ENCODE measurements around the gene RAP1GAP.

Gene RAP1GAP

DNA sequence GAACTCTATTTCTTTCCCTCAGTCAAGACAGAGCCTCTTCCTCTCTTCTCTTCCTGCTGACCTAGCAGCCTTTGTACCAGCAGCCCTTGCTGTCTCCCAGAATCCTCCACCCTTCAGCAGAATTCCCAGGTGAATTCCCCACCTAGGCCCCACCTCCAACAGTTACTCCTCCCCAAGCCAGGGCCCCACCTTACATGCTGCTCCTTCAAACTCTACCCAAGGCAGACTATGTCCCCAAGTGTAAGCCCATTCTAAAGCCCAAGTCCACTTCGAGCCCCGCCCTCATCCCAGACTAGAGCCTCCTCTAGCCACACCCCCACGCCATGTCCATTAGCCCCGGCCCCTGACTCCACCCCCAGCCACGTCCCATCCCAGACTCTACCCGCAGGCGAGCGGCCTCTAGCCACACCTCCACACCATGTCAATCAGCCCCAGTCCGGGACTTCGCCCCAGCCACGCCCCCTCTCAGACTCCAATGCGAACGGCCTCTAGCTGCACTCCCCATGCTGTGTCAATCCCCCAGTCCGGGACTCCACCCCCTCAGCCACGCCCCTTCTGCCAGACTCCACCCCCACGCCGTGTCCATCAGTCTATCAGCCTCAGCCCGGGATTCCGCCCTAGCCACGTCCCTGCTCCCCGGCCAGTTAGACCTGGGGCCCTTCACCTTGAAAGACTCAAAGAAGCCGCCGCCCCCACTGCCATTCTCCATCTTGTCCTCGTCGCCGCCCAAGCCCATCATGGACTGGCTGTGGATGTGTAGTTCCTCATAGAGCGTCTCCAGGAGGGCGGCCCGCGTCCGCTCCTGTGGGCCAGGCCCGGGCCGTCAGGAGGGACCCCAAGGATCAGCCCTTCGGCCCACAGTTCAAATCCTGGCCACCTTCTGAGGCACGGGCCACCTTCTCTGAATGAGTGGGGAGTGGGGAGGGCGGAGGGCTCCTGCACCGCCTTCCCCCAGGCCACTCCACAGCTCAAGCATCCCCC is 61.3 kb downstream of the RAP1GAP start:
- DNase-seq, result peak; percentile 30

DNA sequence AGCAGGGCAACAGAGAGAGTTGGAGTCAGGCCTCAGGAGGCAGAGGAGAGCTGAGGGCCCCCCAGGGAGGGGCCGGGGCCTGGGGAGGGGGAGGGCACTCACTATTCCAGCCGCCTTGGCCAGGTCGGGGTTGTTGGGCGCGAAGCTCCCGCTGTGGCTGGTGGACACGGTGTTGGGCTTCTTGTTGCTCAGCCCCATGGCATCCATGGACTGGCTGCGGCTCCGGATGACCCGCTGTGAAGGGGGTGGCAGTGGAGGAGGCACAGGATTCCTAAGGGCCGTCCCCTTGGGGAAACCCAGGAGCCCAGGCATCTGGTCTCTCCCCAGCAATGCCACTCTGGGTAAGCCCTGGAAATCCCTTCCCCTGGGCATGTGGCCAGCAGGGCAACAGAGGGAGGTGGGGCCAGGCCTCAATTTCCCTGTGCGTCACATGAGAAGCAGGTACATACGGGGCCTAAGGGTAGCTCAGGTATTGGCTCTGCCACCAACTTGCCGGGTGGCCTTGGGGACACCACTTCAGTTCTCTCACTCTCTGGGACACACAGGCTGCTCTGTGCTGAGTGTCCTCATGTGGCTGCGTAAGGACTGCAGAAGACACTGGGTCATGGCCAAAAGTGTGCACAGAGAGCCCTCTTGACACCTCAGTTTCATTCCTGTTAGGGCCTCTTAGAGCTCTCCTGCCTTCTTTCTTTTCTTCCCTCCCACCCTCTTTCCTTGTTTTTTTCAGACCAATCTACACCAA is 63.0 kb downstream of the RAP1GAP start:
- DNase-seq, result no peak

DNA sequence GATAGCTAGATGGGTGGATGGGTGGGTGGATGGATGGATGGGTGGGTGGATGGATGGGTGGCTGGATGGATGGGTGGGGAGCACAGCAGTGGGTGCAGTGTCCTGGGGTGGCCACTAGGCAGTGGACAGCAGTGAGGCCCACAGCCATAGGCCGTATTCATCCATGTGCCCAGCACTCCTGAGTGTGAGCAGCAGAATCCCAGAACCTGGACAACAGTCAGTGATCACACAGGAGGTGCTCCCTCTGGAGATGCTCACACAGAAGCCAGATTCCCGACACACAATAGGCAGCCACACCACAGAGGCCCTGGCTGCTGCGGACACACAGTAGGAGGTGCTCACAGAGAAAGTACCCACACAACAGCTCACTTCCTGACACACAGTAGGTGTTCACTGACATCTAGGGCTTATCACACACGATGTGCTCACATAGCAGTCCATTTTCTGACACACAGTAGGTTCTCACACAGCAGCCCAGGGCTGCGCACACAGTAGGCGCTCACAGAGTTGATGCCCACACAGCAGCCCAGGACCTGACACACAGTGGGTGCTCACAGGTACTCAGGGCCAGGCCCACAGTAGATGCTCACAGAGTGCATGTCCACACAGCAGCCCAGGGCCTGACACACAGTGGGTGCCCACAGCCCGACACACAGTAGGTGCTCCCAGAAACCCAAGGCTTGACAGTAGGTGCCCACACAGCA is 64.0 kb downstream of the RAP1GAP start:
- no peak for DNase-seq

DNA sequence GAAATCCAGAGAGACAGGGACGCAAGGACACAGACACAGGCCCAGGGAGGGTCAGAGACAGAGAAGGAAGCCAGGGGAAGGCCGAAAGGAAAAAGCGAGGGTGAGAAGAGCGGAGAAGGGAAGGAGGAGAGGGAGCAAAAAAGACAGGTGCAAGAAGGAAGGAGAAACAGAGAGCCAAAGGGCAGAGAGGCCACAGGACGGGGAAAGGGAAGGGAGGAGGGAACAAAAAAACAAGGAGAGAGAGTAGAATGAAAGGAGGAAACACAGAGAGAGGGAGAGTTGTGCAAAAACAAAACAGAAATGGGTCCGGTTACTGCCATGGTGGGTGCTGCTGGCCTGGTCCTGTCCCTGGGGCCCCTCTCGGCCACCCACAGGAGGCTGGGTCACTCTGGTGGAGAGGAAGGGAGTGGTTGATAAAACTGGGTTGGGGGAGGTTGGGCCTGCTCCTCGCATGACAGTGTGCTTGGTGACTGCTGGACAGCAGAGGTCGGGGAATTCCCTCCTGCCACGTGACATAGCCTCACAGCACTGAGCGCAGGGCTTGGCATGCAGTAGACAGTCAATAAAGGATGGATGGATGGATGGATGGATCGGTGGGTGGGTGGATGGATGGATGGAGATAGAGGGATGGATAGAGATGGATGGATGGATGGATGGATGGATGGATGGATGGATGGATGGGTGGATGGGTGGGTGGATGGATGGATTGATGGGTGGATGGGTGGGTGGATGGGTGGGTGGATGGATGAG is 64.8 kb downstream of the RAP1GAP start:
- no peak for DNase-seq

DNA sequence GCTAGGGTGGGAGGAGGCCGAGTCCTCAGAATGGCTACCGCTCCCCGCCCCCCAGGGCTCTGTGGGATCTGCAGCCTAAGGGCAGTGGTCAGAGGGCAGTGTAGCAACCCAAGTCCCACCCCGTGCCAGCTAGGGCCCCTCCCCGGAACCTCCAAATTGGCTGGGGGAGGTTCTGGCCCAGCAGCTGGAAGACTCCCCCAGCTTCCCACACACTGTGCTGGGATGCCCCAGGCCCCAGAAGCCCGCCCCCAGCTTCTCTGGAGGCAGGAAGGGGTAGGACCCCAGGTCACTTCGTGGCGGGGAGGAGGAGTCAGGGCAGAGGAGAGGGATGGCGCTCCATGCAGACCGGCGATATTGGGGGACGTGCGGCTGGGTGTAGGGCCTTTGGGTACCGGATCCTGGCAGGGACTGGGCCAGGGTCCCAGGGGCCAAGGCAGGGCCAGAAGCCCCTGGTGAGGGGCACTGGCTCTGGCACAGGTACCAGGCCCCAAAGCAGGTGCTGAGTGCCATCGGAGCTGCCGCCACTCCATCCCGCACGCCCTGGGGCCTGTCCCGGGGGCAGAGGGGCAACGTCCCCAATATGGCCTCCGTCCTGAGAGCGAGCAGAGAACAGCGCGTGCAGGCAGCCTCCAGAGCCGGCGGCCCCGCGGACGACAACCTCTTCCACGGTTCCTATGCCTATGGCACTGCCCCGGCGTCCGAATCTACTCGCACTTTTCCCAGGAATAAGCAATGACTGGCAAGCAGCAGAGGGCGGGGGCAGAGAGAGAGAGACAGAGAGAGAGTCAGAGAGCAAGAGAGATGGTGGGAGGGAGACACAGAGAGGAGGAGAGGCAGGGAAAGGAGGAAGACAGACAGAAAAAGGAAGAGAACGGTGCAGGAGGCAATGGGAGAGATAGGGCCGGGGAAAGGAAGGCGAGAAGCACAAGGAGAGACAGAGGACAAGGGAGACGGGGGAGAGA is 65.7 kb downstream of the RAP1GAP start:
- no peak for DNase-seq

DNA sequence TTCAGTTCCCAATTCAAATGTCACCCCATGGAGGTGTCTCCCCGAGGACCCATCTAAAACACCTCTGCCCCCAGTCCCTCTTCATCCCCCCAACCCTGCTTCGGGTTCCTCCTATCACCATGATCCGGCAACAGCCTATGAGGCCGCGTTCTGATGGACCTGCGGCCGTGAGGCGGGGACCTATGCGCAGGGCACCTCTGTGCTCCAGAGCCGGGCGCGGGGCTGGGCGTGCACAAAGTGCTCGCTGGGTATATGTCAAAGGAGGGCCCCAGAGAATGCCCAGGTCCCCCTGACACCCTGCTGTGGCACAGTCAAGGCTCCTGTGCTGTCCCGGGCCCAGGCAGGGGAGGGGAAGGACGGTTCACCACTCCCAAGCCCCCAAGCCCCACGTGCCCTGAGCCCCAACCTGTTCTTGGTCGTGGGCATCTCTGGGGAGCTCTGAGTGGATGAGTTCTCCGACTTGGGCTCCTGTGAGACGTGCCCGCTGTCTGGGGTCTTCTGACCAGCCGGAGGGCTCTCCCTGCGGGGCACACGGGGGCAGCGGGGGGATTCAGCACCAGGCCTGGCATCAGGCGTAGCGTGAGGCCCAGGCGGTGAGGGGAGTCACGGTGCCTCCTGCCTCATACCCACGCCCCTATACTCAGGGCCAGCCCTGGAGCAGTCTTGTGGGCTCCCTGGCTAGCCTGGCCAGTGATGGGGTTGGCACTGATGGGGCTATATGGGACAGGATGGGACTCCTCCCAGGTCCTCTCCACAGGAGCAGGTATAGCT is 67.7 kb downstream of the RAP1GAP start:
- no peak for DNase-seq

DNA sequence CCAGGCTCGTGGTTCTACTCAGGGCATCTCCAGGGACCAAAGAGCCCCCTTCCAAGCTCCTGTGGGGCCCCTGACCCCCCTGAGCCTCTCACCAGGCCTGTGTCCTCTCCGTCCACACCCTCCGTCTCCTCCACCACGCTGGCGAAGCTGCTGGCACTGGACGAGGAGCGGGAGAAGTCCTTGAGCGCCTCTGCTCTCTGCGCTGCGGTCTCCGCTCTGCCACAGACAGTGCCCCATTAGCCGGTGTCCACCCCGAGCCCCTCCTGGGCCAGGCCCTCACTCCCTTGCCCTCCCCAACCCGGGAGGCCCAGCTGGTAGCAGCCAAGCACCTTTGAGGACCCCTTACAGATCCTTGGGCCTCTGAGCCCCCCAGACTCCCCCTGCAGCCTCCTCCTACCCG is 69.8 kb downstream of the RAP1GAP start:
- DNase-seq, result no peak

DNA sequence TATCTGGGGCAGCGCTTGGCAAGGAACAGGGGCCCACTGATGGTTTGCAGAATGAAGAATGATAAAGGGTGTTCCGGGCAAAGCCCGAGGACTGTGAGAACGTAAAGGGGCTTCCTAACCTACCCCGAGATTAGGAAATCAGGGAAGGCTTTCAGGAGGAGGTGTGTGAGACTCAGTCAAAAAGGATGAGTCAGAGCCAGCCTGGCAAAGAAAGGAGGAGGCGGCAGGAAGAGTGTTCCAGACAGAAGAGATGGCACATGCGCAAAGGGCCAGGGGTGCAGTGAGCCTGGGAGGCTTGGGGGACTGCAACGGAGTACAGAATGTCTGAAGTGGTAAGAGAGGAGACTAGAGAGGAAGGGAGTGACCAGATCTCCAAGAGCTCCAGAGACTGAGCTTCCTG is 70.3 kb downstream of the RAP1GAP start:
- DNase-seq, result no peak

DNA sequence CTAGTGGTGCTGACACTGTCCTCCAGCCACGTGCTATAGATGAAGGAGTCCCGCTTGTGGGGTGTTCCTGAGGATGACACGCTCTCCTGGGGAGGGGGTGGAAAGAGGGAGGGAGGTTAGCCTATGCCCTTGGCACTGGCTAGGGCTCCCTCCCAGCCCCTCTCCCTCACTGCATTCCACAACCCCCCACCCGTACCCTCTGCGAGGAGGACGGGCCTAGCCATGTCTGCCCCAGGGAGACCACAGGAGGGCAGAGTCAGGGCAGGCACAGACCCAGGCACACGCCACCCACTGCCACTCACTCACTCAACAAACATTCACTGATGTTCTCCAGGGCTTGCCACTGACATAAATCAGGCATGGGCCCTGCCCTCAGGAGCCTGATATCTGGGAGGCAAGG is 70.7 kb downstream of the RAP1GAP start:
- DNase-seq, result no peak

DNA sequence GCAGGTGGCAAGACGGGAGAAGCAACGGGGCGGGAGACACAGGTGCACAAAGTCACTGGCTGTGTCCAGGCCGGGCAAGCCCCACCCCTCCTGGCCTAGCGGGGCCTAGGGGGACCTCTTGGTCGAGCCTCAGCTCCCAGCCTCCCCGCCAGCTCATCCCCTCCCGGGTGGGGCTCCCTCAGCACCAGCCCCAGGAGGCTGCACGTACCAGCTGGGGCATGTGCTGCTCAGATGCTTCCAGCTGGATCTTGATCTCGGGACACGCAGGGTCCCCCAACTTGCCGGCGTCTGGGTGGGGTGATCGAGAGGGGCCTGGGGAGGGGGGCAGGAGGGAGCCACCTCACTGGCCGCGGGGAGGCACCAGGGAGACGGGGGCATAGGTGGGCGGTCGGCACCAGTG is 71.4 kb downstream of the RAP1GAP start:
- DNase-seq, result no peak

DNA sequence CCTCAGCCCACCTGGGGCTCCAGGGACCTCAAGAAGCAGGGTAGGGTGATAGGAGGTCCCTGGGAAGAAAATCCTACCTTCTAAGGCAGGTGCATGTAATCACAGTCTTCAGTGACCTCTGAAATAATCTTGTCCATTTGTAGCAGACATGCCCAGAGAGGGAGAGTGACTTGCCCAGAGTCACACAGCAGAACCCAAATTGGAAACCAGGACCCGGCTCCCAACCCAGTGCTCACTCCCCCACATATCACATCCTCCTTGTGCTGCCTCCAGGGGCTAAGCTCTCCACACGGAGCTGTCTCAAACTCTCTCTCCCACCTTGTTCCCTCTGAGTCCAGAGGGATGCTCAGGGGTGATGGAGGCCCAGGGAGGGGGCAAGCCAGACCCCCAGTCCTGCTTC is 72.5 kb downstream of the RAP1GAP start:
- DNase-seq, result no peak

DNA sequence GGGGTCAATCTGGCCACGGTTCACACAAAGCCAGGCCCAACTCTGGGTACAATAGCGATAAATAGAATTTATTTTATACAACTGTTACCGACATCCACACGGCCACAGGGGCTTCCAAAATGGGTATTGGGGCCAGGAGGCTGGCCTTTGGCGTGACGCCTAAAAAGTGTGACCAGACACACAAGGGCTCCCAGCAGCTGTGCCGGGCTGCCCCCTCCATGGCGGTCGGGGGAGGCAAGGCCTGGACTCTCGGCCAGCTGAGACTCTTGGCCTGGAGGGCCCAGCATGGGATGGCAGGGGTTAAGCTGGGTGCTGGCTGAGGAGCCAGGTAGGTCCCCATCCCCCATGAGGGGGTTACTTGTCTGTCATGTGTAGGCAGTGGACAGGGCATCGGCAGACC is 73.0 kb downstream of the RAP1GAP start:
- no peak for DNase-seq

DNA sequence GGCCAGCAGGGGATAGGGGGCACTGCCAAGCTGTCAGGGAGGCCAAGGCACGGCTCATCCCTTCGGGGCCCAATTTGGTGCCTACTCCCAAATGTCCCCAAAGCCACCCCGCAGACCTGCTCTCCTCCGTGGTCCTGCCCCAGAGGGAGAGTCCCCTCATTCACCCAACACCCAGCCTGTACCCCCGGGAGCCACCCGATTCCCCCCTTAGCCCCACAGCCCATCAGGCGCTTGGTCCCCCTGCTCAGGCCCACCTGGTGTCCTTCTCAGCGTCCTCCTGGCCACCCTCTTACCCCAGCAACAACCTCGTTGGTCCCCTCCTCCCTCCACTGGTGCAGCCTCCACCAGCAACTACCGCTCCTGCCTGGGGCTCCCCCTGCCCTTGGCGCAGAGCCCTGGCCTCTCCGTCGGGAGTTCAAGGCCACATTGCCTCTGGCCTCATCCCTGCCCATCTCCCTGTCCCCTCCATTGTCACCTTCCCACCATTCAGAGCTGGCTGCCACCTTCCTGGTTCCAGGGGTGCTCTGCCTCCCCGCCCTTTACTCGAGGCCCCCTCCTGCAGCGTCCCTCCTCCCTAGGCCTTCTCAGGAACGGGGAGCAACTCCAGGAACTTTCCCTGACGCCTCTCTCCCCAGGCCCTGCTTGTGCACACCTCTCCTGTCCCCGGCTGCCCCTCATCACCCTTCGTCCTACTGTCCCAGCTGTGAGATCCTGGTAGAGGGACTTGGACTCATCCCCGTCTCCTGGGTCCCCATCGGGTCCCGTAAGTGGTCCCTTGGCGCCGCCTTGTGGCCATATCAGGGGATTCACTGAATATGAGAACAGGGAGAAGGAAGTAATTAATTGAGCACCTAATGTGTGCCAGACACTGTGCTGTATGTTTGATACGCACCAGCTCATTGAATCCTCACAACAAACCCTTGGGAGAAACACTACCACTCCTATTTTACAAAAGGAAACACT is 73.9 kb downstream of the RAP1GAP start:
- DNase-seq, result no peak

DNA sequence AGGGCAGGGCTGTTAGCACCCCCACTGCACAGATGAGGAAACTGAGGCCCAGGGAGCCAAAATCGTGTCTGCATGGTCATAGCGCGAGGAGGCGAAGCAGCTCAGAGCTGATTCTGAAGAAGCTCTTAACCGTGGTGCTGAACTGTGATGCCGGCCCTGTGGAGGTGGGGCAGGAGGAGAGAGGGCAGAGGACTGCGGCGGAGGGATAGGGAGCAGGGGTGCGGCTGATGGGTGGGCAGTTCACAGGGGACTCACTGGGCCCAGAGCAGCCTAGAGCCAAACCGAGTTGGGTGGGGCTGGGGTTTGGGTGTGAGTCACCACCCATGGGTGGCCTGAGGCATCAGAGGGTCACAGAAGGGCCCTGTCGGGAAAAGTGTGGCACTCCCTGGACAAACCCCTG is 74.7 kb downstream of the RAP1GAP start:
- no peak for DNase-seq

DNA sequence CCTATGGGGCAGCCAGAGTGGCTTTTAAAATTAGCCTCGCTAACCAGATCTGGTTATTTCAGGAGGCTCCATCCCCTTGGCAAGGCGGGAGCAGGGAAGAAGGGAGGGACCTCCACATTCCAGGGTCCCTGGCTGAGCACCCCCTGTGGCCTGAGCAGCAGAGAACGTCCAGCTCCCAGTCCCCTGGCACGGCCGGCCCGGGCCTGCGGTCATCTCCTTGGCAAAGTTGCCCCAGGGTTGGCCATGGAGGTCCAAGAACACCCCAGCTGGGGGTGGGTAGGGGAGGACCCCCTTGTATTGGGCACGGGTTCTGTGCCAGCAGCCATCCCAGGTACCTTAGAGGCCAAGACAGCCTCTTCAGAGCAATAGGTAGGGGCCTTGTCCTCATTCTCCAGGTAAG is 75.9 kb downstream of the RAP1GAP start:
- no peak for DNase-seq

DNA sequence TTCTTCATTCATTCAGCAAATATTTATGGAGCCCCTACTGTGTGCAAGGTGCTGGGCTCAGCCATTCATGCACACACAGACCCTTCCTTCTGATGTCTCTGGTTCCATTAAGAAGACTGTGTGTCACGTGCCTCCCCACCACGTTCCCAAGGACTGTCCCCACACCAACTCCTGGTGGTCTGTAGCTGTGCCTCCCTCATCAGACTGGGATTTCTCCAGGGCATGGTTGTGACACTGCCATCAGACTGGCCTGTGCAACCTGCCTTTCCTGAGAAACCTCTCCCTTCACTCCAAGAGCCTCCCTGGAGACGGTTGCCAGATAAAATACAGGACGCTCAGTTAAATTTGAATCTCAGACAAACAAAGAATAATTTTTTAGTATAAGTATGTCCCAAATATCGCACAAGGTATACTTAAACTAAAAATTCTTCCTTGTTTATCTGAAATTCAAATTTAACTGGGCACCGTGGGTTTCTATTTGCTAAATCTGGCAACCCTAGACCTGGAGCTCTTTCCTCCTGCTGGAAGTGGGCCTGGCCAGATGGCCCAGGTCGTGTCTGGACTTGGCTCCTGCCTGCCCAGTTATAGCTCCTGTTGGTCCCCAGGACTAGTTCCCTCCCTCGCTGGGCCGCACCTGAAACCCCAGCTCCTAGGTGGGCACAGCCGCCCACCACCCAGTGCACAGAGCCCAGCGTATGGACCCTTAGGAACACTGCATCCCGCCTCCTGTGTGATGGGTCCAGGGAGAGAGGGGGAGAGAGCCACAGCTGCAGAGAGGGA is 76.9 kb downstream of the RAP1GAP start:
- DNase-seq, result no peak

DNA sequence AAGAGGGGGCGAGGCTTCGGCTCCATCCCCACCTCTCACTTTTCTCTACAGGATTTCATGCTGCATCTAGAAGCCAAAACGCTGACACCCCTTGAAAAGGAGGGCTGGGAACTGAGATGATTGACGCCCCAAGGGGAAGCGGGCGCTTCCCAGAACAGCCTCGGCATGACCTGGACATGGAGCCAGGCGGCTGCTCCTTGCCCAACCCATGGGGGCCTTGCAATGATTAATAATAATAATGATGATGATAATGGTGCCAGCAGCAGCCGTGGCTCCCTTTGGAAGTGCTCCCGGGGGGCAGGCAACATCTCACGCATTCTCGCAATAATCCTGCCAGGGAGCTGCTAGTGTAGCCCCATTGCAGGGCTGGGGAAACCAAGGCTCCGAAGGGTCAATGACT is 78.2 kb downstream of the RAP1GAP start:
- DNase-seq, result no peak

DNA sequence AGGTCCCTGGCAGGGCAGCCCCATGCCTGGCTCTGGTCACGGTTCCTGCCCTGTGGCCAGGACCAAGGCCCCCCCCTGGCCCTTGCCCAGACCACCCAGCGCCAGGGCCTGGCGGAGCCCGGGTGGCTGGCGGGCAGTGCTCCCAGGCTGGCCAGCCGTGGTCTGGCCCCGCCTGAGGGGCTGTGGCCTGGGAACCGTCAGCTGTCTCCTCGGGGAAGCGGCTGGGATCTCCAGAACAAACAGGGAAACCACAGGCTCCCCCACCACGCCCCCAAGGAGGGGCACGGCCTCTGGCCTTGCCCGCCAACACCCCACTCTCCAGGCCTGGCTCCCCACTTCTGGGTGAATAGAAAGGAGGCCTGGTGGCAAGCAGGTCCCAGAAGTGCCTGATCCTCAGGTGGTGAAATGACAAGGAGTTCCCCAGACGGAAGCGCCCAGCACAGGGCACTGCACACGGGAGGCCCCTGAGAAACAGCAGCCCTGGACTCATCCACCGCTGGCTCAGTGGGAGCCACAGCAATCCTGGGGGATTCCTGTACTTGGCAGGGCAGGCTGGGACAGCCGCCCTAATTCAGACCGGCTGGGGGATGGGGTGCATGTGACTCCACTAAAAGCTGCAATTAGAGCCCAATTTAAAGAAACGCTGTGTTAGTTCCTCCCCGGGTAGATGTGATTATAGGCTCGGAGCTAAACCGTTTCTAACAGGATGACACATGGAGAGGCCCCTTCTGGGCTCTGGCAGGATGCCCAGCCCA is 78.9 kb downstream of the RAP1GAP start:
- no peak for DNase-seq

All from stimulated activated naive CD4-positive, alpha-beta T cell treated with Interleukin-2 at 50 U/mL for 16 hours (primary cell).